ENCODE measurements around the gene CAPN11.

DNA sequence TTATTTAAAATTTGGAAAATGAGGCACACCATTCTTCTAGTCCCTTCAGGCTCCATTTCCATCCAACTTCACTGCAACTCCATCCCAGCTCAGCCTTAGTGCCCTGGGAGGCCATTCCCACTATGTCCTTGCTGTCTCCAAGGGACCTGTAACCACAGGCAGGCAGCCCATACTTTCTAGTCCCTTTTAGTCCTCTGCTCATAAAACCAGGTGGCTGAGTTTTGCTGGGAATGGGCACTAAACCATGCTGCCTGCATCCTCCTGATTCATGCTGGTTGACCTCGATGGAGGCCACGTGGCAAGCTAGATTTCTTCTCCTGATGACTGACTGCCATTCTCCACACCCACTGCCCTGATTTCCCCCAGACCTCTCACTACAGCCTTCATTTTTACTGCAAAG lies 30.6 kb downstream of the CAPN11 start:
- TF ChIP-seq, protein P1, sequence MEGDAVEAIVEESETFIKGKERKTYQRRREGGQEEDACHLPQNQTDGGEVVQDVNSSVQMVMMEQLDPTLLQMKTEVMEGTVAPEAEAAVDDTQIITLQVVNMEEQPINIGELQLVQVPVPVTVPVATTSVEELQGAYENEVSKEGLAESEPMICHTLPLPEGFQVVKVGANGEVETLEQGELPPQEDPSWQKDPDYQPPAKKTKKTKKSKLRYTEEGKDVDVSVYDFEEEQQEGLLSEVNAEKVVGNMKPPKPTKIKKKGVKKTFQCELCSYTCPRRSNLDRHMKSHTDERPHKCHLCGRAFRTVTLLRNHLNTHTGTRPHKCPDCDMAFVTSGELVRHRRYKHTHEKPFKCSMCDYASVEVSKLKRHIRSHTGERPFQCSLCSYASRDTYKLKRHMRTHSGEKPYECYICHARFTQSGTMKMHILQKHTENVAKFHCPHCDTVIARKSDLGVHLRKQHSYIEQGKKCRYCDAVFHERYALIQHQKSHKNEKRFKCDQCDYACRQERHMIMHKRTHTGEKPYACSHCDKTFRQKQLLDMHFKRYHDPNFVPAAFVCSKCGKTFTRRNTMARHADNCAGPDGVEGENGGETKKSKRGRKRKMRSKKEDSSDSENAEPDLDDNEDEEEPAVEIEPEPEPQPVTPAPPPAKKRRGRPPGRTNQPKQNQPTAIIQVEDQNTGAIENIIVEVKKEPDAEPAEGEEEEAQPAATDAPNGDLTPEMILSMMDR (IDR thresholded peaks at IDR 0.05; ENCODE audit: borderline replicate concordance, extremely low read depth, low read length, poor library complexity, severe bottlenecking): no peak
- TF ChIP-seq EZH2 (IDR thresholded peaks at IDR 0.05; ENCODE audit: borderline replicate concordance, low read depth, low read length, severe bottlenecking): no peak

Measured in DND-41 (cell line).